Embryonic facial prominence (tissue), 1 donor: ENCODE measurements around the gene KRTAP4-5.
"Not testable (repeated sequence)": the region's sequence is repeated elsewhere in the genome, so short reads cannot be mapped to it uniquely, and the experiment has no call there.

Source experiments
- DNase-seq: peaks from one replicate; pipeline ENCODE4 v3.0.0-alpha.2; 2016; ENCODE audit errors: extremely low spot score

KRTAP4-5 gene

GRCh38 chr17:41147531-41148204 is 2.0 kb downstream of the KRTAP4-5 start:
- DNase-seq: no peak

- DNase-seq: no peak
Observed at GRCh38 chr17:41145261-41145660, 4.4 kb downstream of the KRTAP4-5 start.

GRCh38 chr17:41144846-41145245 is 4.8 kb downstream of the KRTAP4-5 start:
- no peak for DNase-seq

GRCh38 chr17:41141361-41141760 is 8.3 kb downstream of the KRTAP4-5 start:
- no peak for DNase-seq

GRCh38 chr17:41140360-41141131 is 9.1 kb downstream of the KRTAP4-5 start, which contains the start of gene KRTAP4-6:
TSS of gene KRTAP4-6 (minus strand) at chr17:41140544. CDS start at chr17:41140487, 57 bp downstream.
- DNase-seq: no peak

GRCh38 chr17:41139865-41140264 is 9.8 kb downstream of the KRTAP4-5 start:
- not testable (repeated sequence) for DNase-seq

- DNase-seq: no peak
Observed at GRCh38 chr17:41133880-41134735, 15.5 kb downstream of the KRTAP4-5 start.

- DNase-seq: no peak
Observed at GRCh38 chr17:41131979-41132378, 17.6 kb downstream of the KRTAP4-5 start.

GRCh38 chr17:41127371-41127770 is 22.3 kb downstream of the KRTAP4-5 start:
- no peak for DNase-seq

- no peak for DNase-seq
Observed at GRCh38 chr17:41126412-41126811, 23.2 kb downstream of the KRTAP4-5 start.

GRCh38 chr17:41125064-41125463 is 24.6 kb downstream of the KRTAP4-5 start:
- DNase-seq: no peak

GRCh38 chr17:41123991-41124371 is 25.6 kb downstream of the KRTAP4-5 start, which contains the start of gene KRTAP4-12:
TSS of gene KRTAP4-12 (minus strand) at chr17:41124182. CDS start at chr17:41124122, 60 bp downstream.
- DNase-seq: not testable (repeated sequence)

GRCh38 chr17:41123292-41123990 is 26.2 kb downstream of the KRTAP4-5 start:
- not testable (repeated sequence) for DNase-seq

GRCh38 chr17:41121742-41122141 is 27.9 kb downstream of the KRTAP4-5 start:
- no peak for DNase-seq

- not testable (repeated sequence) for DNase-seq
Observed at GRCh38 chr17:41119696-41120690, 29.6 kb downstream of the KRTAP4-5 start.

- DNase-seq: no peak
Observed at GRCh38 chr17:41118721-41119120, 30.9 kb downstream of the KRTAP4-5 start.

GRCh38 chr17:41117846-41118386 is 31.7 kb downstream of the KRTAP4-5 start, which contains the start of gene KRTAP4-11:
TSS of gene KRTAP4-11 (minus strand) at chr17:41118373. CDS start at chr17:41118315, 58 bp downstream.
- not testable (repeated sequence) for DNase-seq

- DNase-seq: no peak
Observed at GRCh38 chr17:41116297-41116696, 33.3 kb downstream of the KRTAP4-5 start.

- no peak for DNase-seq
Observed at GRCh38 chr17:41111151-41111885, 38.3 kb downstream of the KRTAP4-5 start.
